ENCODE measurements around the gene SUMF2. TPM values are rescaled to one million over a fixed set of nuclear protein-coding genes. Genes with fewer than 3 reads are reported as not detected.
A peak's percentile ranks its signal among the peaks of the same experiment; 100 is the strongest.
"Not testable (repeated sequence)": the region's sequence is repeated elsewhere in the genome, so short reads cannot be mapped to it uniquely, and the experiment has no call there.

SUMF2 gene
- total RNA-seq, 1 experiment from 2014 or later: 89.2 TPM

- Histone ChIP-seq H3K23me2 (ENCODE audit: insufficient read length, low read depth, low read length, poor library complexity, severe bottlenecking) (no peaks in the 10 kb centered on the region), H4K91ac (ENCODE audit: insufficient read length, low read depth, low read length) (no peak overlapping the region), H3K4me2 (ENCODE audit: insufficient read depth, insufficient read length, low read length) (no peak overlapping the region), H3K9ac (ENCODE audit: extremely low read depth, insufficient read length, low read length) (no peak overlapping the region), H4K5ac (ENCODE audit: insufficient read length, low read depth, low read length) (no peak overlapping the region), H3K27ac (ENCODE audit: insufficient read length, low read depth, low read length) (no peak overlapping the region), H3K56ac (ENCODE audit: insufficient read length, low read depth, low read length) (no peak overlapping the region), H2BK15ac (ENCODE audit: low read depth, low read length) (no peak overlapping the region), H3K9me3 (ENCODE audit: control insufficient read depth, low read depth, low read length) (no peaks in the 10 kb centered on the region), H3K4ac (ENCODE audit: low read depth, low read length) (no peak overlapping the region), H2BK120ac (ENCODE audit: low read depth, low read length, poor library complexity, severe bottlenecking) (no peak overlapping the region), H3K79me2 (ENCODE audit: insufficient read depth, low read length) (no peaks in the 10 kb centered on the region), H4K20me1 (ENCODE audit: control insufficient read depth, insufficient read depth, insufficient read length) (no peaks in the 10 kb centered on the region), H3K23ac (ENCODE audit: insufficient read length, low read depth, low read length) (no peak overlapping the region), H2BK5ac (ENCODE audit: insufficient read length, low read length) (no peak overlapping the region), H2BK12ac (ENCODE audit: insufficient read length, low read depth, low read length) (no peak overlapping the region), H3K14ac (ENCODE audit: insufficient read depth, low read length) (no peak overlapping the region), H3T11ph (ENCODE audit: low read length) (no peak overlapping the region), H3K4me1 (ENCODE audit: insufficient read depth, low read length) (no peaks in the 10 kb centered on the region), H2AK5ac (ENCODE audit: insufficient read length, low read length) (no peak overlapping the region), H4K8ac (replicated peaks; ENCODE audit: insufficient read length, low read depth, low read length) (no peak overlapping the region), H2AFZ (ENCODE audit: low read length) (no peak overlapping the region), H2BK20ac (ENCODE audit: low read depth, low read length, poor library complexity, severe bottlenecking) (no peak overlapping the region), H3K18ac (ENCODE audit: insufficient read length, low read depth, low read length) (no peak overlapping the region), H3K79me1 (ENCODE audit: insufficient read depth, low read depth, low read length, poor library complexity, severe bottlenecking) (peaks cover 2% of the 10 kb centered on the region), H3K27me3 (ENCODE audit: insufficient read depth, low read length) (no peaks in the 10 kb centered on the region)
- Mint-ChIP-seq H3K27me3 (ENCODE audit: low read depth) (no peaks in the 10 kb centered on the region), H3K36me3 (ENCODE audit: insufficient read depth in 1 of 3, low read depth in 3 of 3) (peaks cover 20 to 52% (median 37%) of the 10 kb centered on the region in 3 experiments; a peak in 6 of 7 replicates), H3K4me1 (no peaks in the 10 kb centered on the region), H3K4me3 (no peak overlapping the region), H3K27ac (peak overlapping the region in 2 of 3 experiments; percentile 34 to 80; a peak in 2 of 7 replicates), H3K9me3 (no peaks in the 10 kb centered on the region; a peak in 1 of 5 replicates)
- peak; percentile 52 for TF ChIP-seq CTCF (conservative IDR thresholded peaks at IDR 0.05)
- no CpG with 5 or more reads among the region's 12 CpGs for WGBS (ENCODE audit: extremely low coverage, insufficient read length, low lambda C conversion rate)
- DNase-seq: peak; percentile 65
Observed at GRCh38 chr7:56079450-56080185, 15.5 kb downstream of the SUMF2 start.

DNA sequence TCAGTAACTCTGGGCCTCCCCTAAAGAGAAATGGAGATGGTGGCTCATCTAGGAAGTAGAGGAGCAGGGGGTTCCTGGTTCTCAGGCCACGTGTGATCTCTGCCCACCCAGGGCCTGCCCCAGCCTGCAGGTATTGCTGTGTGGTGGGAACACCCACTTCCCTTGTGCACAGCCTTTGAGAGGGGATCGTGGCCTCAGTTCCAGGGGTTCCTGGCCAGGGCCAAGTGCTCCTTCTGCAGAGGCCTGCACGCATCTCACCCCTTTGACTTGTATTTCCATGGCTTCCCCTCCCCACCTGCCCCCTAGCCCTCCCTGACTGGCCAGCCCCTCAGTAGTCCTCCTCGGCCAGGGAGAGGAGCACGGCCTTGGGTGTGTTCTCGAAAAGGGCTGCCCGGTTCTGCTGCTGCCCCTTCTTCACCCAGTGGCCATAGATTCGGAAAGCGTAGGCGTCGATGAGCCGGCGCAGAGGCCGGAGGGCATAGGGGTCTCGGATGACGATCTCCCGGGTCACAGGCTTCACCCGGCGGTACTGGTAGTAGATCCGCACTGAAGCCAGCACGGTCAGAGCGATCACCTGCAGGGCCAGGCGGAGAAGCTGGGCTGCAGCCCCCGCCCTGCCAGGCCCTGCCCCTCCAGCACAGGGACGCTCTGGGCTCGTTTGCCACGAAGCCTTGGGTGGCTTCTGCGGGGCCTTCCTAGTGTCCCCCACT lies 16.8 kb downstream of the SUMF2 start:
- not testable (repeated sequence) for H3K79me1 ChIP-seq (ENCODE audit: insufficient read depth, low read depth, low read length, poor library complexity, severe bottlenecking); H4K8ac ChIP-seq (replicated peaks; ENCODE audit: insufficient read length, low read depth, low read length); H2AK5ac ChIP-seq (ENCODE audit: insufficient read length, low read length); DNase-seq; H2BK120ac ChIP-seq (ENCODE audit: low read depth, low read length, poor library complexity, severe bottlenecking); H3K56ac ChIP-seq (ENCODE audit: insufficient read length, low read depth, low read length); H2BK5ac ChIP-seq (ENCODE audit: insufficient read length, low read length); H2BK12ac ChIP-seq (ENCODE audit: insufficient read length, low read depth, low read length); H3K9me3 Mint-ChIP-seq; H3K18ac ChIP-seq (ENCODE audit: insufficient read length, low read depth, low read length); H3K27me3 Mint-ChIP-seq (ENCODE audit: low read depth); H4K20me1 ChIP-seq (ENCODE audit: control insufficient read depth, insufficient read depth, insufficient read length); H3K23me2 ChIP-seq (ENCODE audit: insufficient read length, low read depth, low read length, poor library complexity, severe bottlenecking); H3K4me2 ChIP-seq (ENCODE audit: insufficient read depth, insufficient read length, low read length); H3K9me3 ChIP-seq (ENCODE audit: control insufficient read depth, low read depth, low read length); H3K79me2 ChIP-seq (ENCODE audit: insufficient read depth, low read length); H3K23ac ChIP-seq (ENCODE audit: insufficient read length, low read depth, low read length); H3K27ac ChIP-seq (ENCODE audit: insufficient read length, low read depth, low read length); H3K4ac ChIP-seq (ENCODE audit: low read depth, low read length); H3K9ac ChIP-seq (ENCODE audit: extremely low read depth, insufficient read length, low read length); H4K91ac ChIP-seq (ENCODE audit: insufficient read length, low read depth, low read length); H4K5ac ChIP-seq (ENCODE audit: insufficient read length, low read depth, low read length); H2BK20ac ChIP-seq (ENCODE audit: low read depth, low read length, poor library complexity, severe bottlenecking); H2AFZ ChIP-seq (ENCODE audit: low read length); H3T11ph ChIP-seq (ENCODE audit: low read length); H3K27ac Mint-ChIP-seq; H3K4me3 Mint-ChIP-seq; H3K27me3 ChIP-seq (ENCODE audit: insufficient read depth, low read length); H3K4me1 Mint-ChIP-seq; H3K4me1 ChIP-seq (ENCODE audit: insufficient read depth, low read length); H2BK15ac ChIP-seq (ENCODE audit: low read depth, low read length); H3K14ac ChIP-seq (ENCODE audit: insufficient read depth, low read length)
- H3K36me3 Mint-ChIP-seq (ENCODE audit: insufficient read depth in 1 of 3, low read depth in 3 of 3): peaks cover 17 to 47% (median 33%) of the 10 kb centered on the region in 3 experiments; a peak in 6 of 7 replicates
- no CpG with 5 or more reads among the region's 28 CpGs for WGBS (ENCODE audit: extremely low coverage, insufficient read length, low lambda C conversion rate)

Measured in H9 (cell line).